Spleen (tissue), 11 donors: ENCODE measurements around the gene DIO3. TPM values are rescaled to one million over a fixed set of nuclear protein-coding genes. Genes with fewer than 3 reads are reported as not detected.

Experiments used
- DNase-seq: peaks from one replicate; pipeline ENCODE4 v3.0.0-alpha.2; 2020
- H3K27ac ChIP-seq, 8 donors: fragments of 200-600 bp; sonication (generic) in 7 of 8; 1 replicate in 4 of 8; 2 replicates in 4 of 8; pipeline versions ENCODE4 v1.5.0 to v1.8.0; 2016 to 2021; ENCODE audit warnings: inconsistent platforms in 4 of 8, mild to moderate bottlenecking in 4 of 8, moderate library complexity in 1 of 8
- H3K27me3 ChIP-seq, 7 donors: fragments of 200-600 bp; sonication (generic) in 6 of 7; replicated peaks in 1 of 7; 1 replicate in 4 of 7; 2 replicates in 3 of 7; pipeline versions ENCODE4 v1.5.0 to v1.8.0; 2016 to 2021; ENCODE audit warnings: inconsistent platforms in 3 of 7, mild to moderate bottlenecking in 1 of 7
- H3K36me3 ChIP-seq, 6 donors: fragments of 200-600 bp; sonication (generic) in 5 of 6; 1 replicate in 4 of 6; 2 replicates in 2 of 6; pipeline versions ENCODE4 v1.5.0 to v1.8.0; 2016 to 2021; ENCODE audit warnings: inconsistent platforms in 2 of 6
- H3K4me1 ChIP-seq, 6 donors: fragments of 200-600 bp; sonication (generic) in 5 of 6; 1 replicate in 3 of 6; 2 replicates in 3 of 6; pipeline versions ENCODE4 v1.5.0 to v1.8.0; 2016 to 2021; ENCODE audit warnings: inconsistent platforms in 3 of 6
- H3K4me3 ChIP-seq, 8 donors: fragments of 200-600 bp; sonication (generic) in 7 of 8; 1 replicate in 4 of 8; 2 replicates in 4 of 8; pipeline versions ENCODE4 v1.5.0 to v1.8.0; 2016 to 2021; ENCODE audit warnings: inconsistent platforms in 4 of 8, mild to moderate bottlenecking in 4 of 8, moderate library complexity in 2 of 8
- H3K9me3 ChIP-seq, 8 donors: fragments of 200-600 bp; sonication (generic) in 7 of 8; 1 replicate in 4 of 8; 2 replicates in 4 of 8; pipeline versions ENCODE4 v1.5.0 to v1.8.0; 2016 to 2021; ENCODE audit warnings: inconsistent platforms in 4 of 8
- CTCF ChIP-seq, 11 experiments: fragments of 200-600 bp in 7 of 11; fragments of 450-650 bp in 4 of 11; sonication (generic) in 4 of 11; IDR thresholded peaks in 8 of 11; conservative IDR thresholded peaks in 3 of 11; 1 replicate in 7 of 11; 2 replicates in 4 of 11; pipeline versions ENCODE4 v1.4.0 to v1.8.0; 2016 to 2021; ENCODE audit warnings: antibody characterized with exemption in 11 of 11, inconsistent platforms in 4 of 11, mild to moderate bottlenecking in 1 of 11
- POLR2A ChIP-seq, 3 donors: fragments of 450-650 bp; IDR thresholded peaks; one replicate each; pipeline ENCODE4 v1.5.1; 2017; ENCODE audit warnings: antibody characterized with exemption in 3 of 3, mild to moderate bottlenecking in 1 of 3
- POLR2AphosphoS5 ChIP-seq, 3 donors: sonication (generic); formaldehyde crosslinking; IDR thresholded peaks; one replicate each; pipeline ENCODE4 v1.5.1; 2017; ENCODE audit warnings: antibody characterized with exemption in 3 of 3
- WGBS, 5 donors: extraction: QIAGEN DNeasy Blood & Tissue Kit in 3 of 5; methylation state at CpG; one replicate each; pipeline versions ENCODE4 v1.1.5 to v1.1.7; 2013 to 2018; 5-methylcytosine and 5-hydroxymethylcytosine counted together
- intact Hi-C: fragments of 100-400 bp; cut with DNase I; formaldehyde crosslinking; loops from one replicate; pipeline ENCODE4 v1.15.0; 2023; ENCODE audit warnings: low total_unique reads
- polyA plus RNA-seq, 3 donors: library from polyadenylated mRNA; stranded (reverse); fragments of 200-250 nt; gene quantifications; one replicate each; pipeline ENCODE4 v1.2.1, GENCODE V29; 2013
- total RNA-seq, 7 donors: library from RNA; depleted of rRNA in 3 of 7; stranded (reverse); fragments of >200 nt in 3 of 7; fragmentation: NEBNext Ultra II Directional in 4 of 7; extraction: Animal tissue kit (Norgen Biotek cat#: 25700) in 4 of 7; gene quantifications; one replicate each; pipeline versions ENCODE4 v1.1.0 to v1.2.1, GENCODE V29; 2016 to 2021
- donor health status: healthy with polysubstance abuse.
- donor health status: DM: no; HTN: no; CAD: no; lungs with moderate emphysema.
- donor health status: DM: no; HTN: no; CAD: no.
- donor health status: Bipolar disorder and iron deficiency.
- donor health status: healthy.
- donor health status: DM: no; HTN: no; CAD: no.
- donor health status: DM: yes; HTN: yes; CAD: no.

Gene DIO3
- total and polyA plus RNA-seq, 10 donors = 0.04 to 1.3 (median 0.37) TPM; not detected in 2

DNA sequence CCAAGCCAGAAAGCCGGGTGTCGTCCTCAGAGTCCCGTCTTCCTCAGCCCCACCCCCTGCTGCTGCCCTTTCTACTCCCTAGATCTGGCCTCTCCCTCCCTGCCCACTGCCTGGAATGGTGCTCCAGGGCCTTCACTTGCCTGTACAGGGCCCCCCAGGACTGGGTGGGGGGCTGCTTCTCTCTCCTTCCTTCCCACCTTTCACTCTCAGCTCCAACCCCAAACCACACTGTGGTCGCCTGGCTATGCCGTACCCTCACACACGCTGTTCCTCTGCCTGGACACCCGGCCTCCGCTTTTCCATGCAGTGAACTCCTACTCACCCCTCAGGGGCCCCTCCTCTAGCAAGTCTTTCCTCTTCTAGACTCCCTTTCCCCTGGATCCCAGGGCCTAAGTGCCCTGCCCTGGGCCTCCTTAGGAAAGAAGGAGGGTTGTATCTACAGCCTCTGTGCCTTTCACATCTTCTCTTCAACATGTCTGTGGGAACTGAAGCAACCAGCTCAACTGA lies 25.5 kb upstream of the DIO3 start:
- Histone ChIP-seq H3K9me3 (no peaks in the 10 kb centered on the region), H3K36me3 (no peaks in the 10 kb centered on the region), H3K4me3 (peak overlapping the region in 1 of 8 donors; percentile 19), H3K27me3 (peaks cover 0 to 22% (median 0%) of the 10 kb centered on the region in 7 donors), H3K27ac (peak overlapping the region in 2 of 8 donors; percentile 47 to 66), H3K4me1 (peaks cover 0 to 21% (median 13%) of the 10 kb centered on the region in 6 donors)
- DNase-seq = no peak
- 36 to 54% (median 44%) methylated on average over 8 of the region's 8 CpGs for WGBS, 5 donors
- intact Hi-C loops = no loop called here
- TF ChIP-seq CTCF (IDR thresholded peaks at IDR 0.05 in 8 of 11, conservative IDR thresholded peaks at IDR 0.05 in 3 of 11) = no peak
- no peak for TF ChIP-seq POLR2A (IDR thresholded peaks at IDR 0.05)
- TF ChIP-seq POLR2AphosphoS5 (IDR thresholded peaks at IDR 0.05) = no peak

- intact Hi-C loops = no loop called here
- peaks cover 0 to 22% (median 0%) of the 10 kb centered on the region in 7 donors for H3K27me3 ChIP-seq
These were observed 24.0 kb upstream of the DIO3 start for GRCh38 chr14:101537286-101537685.

DNA sequence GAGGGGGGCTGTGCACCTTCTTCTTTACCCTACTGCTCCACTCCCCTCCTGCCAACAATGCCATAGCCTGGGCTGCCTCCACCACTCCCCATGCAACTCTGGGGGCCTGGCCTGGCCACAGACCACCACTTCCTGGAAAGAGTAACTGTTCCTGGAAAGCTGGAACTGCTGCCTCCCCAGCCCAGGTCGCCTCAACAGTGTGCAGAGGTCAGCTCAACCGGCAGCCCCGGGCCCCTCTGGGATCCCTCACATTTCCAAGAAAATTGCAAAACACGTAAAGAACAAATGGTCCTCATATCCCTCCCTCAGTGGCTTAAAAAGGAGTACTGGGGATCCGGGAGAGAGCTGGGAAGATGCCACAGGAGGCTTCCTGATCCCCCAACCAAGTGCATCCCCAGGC lies 22.4 kb upstream of the DIO3 start:
- intact Hi-C loops = no loop called here
- 27 to 45% (median 39%) methylated on average over 5 of the region's 5 CpGs for WGBS, 5 donors
- Histone ChIP-seq H3K9me3 (peaks cover 0 to 6% (median 2%) of the 10 kb centered on the region in 8 donors), H3K27ac (no peak overlapping the region), H3K4me3 (no peak overlapping the region), H3K27me3 (peaks cover 0 to 22% (median 0%) of the 10 kb centered on the region in 7 donors), H3K4me1 (peaks cover 0 to 21% (median 13%) of the 10 kb centered on the region in 6 donors), H3K36me3 (no peaks in the 10 kb centered on the region)
- no peak for TF ChIP-seq POLR2AphosphoS5 (IDR thresholded peaks at IDR 0.05)
- TF ChIP-seq CTCF (IDR thresholded peaks at IDR 0.05 in 8 of 11, conservative IDR thresholded peaks at IDR 0.05 in 3 of 11) = no peak
- TF ChIP-seq POLR2A (IDR thresholded peaks at IDR 0.05) = no peak
- no peak for DNase-seq

More at GRCh38 chr14:101537286-101537685, 24.0 kb upstream of the DIO3 start:
- no peak for TF ChIP-seq POLR2A (IDR thresholded peaks at IDR 0.05)
- TF ChIP-seq POLR2AphosphoS5 (IDR thresholded peaks at IDR 0.05) = no peak
- no peak for TF ChIP-seq CTCF (IDR thresholded peaks at IDR 0.05 in 8 of 11, conservative IDR thresholded peaks at IDR 0.05 in 3 of 11)
- no peak for DNase-seq
- H3K9me3 ChIP-seq = no peaks in the 10 kb centered on the region
- no peak overlapping the region for H3K4me3 ChIP-seq
- H3K36me3 ChIP-seq = no peaks in the 10 kb centered on the region
- no peak overlapping the region for H3K27ac ChIP-seq
- peaks cover 0 to 21% (median 13%) of the 10 kb centered on the region in 6 donors for H3K4me1 ChIP-seq
- 82 to 92% (median 85%) methylated on average over 6 to 7 of the region's 7 CpGs for WGBS, 5 donors

GRCh38 chr14:101539880-101540279 lies 21.4 kb upstream of the DIO3 start:
- WGBS, 5 donors = 84 to 89% (median 87%) methylated on average over 11 of the region's 11 CpGs
- TF ChIP-seq POLR2A (IDR thresholded peaks at IDR 0.05) (no peak), CTCF (IDR thresholded peaks at IDR 0.05 in 8 of 11, conservative IDR thresholded peaks at IDR 0.05 in 3 of 11) (no peak), POLR2AphosphoS5 (IDR thresholded peaks at IDR 0.05) (no peak)
- H3K36me3 ChIP-seq = no peaks in the 10 kb centered on the region
- H3K4me3 ChIP-seq = no peak overlapping the region
- peaks cover 0 to 22% (median 0%) of the 10 kb centered on the region in 7 donors for H3K27me3 ChIP-seq
- H3K4me1 ChIP-seq = peaks cover 0 to 17% (median 11%) of the 10 kb centered on the region in 6 donors
- intact Hi-C loops = no loop called here
- no peak for DNase-seq
- H3K9me3 ChIP-seq = peaks cover 0 to 14% (median 3%) of the 10 kb centered on the region in 8 donors
- no peak overlapping the region for H3K27ac ChIP-seq
